Measurements from ENCODE around the gene PRKG1. TPM values are rescaled to one million over a fixed set of nuclear protein-coding genes. Genes with fewer than 3 reads are reported as not detected.

The PRKG1 gene
- total RNA-seq, 4 donors from 2014 or later: 24.5 to 46.1 (median 37.1) TPM

- Histone ChIP-seq H3K9me3 (no peaks in the 10 kb centered on the region), H3K27ac (replicated peaks in 1 of 4) (no peak overlapping the region), H3K4me1 (peaks cover 0 to 24% (median 15%) of the 10 kb centered on the region in 4 donors), H3K4me3 (no peak overlapping the region), H3K27me3 (no peaks in the 10 kb centered on the region), H3K36me3 (no peaks in the 10 kb centered on the region)
- no peak for TF ChIP-seq EP300 (IDR thresholded peaks at IDR 0.05)
- TF ChIP-seq, protein P1, sequence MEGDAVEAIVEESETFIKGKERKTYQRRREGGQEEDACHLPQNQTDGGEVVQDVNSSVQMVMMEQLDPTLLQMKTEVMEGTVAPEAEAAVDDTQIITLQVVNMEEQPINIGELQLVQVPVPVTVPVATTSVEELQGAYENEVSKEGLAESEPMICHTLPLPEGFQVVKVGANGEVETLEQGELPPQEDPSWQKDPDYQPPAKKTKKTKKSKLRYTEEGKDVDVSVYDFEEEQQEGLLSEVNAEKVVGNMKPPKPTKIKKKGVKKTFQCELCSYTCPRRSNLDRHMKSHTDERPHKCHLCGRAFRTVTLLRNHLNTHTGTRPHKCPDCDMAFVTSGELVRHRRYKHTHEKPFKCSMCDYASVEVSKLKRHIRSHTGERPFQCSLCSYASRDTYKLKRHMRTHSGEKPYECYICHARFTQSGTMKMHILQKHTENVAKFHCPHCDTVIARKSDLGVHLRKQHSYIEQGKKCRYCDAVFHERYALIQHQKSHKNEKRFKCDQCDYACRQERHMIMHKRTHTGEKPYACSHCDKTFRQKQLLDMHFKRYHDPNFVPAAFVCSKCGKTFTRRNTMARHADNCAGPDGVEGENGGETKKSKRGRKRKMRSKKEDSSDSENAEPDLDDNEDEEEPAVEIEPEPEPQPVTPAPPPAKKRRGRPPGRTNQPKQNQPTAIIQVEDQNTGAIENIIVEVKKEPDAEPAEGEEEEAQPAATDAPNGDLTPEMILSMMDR (IDR thresholded peaks at IDR 0.05): no peak
- TF ChIP-seq POLR2A (IDR thresholded peaks at IDR 0.05; ENCODE audit: low read depth): no peak
- TF ChIP-seq POLR2AphosphoS5 (IDR thresholded peaks at IDR 0.05): no peak
- intact Hi-C loops (cut with DNase I): no loop called here
- DNase-seq (ENCODE audit: extremely low spot score): no peak
- whole genome bisulfite sequencing: 86% methylated on average over 1 of the region's 1 CpG
These were observed 38.7 kb downstream of the PRKG1 start for GRCh38 chr10:51113007-51113406.

GRCh38 chr10:51117053-51117660, 42.9 kb downstream of the PRKG1 start:
- TF ChIP-seq POLR2AphosphoS5 (IDR thresholded peaks at IDR 0.05): no peak
- TF ChIP-seq EP300 (IDR thresholded peaks at IDR 0.05): no peak
- TF ChIP-seq, protein P1 (IDR thresholded peaks at IDR 0.05): no peak
- no peak for TF ChIP-seq POLR2A (IDR thresholded peaks at IDR 0.05; ENCODE audit: low read depth)
- Histone ChIP-seq H3K4me1 (peaks cover 0 to 22% (median 11%) of the 10 kb centered on the region in 4 donors), H3K27ac (replicated peaks in 1 of 4) (no peak overlapping the region), H3K27me3 (no peaks in the 10 kb centered on the region), H3K9me3 (no peaks in the 10 kb centered on the region), H3K4me3 (no peak overlapping the region), H3K36me3 (no peaks in the 10 kb centered on the region)
- WGBS: 84% methylated on average over 3 of the region's 3 CpGs
- DNase-seq (ENCODE audit: extremely low spot score): no peak
- intact Hi-C loops (cut with DNase I): no loop called here

DNA sequence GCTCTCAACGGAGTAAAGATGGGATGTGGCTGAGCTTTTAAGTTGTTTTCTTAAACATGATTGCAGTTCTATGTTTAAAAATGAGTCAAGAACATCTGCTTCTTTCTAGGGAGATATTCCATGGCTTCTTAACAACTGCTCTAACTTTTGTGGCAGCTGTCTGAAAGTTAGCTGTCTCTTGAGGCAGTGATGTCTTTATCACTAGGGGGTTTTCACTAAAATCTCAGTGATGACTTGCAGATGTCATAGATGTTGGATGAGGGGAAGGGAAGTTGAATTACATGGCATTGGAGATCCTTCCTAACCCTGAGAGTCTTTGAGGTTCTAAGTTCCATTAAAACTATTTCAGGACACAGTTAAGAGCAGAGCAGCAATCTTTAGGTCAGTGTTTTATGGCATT, 43.5 kb downstream of the PRKG1 start:
- DNase-seq (ENCODE audit: extremely low spot score): no peak
- Histone ChIP-seq H3K4me1 (peaks cover 0 to 21% (median 11%) of the 10 kb centered on the region in 4 donors), H3K4me3 (no peak overlapping the region), H3K36me3 (no peaks in the 10 kb centered on the region), H3K9me3 (no peaks in the 10 kb centered on the region), H3K27me3 (no peaks in the 10 kb centered on the region), H3K27ac (replicated peaks in 1 of 4) (no peak overlapping the region)
- intact Hi-C loops (cut with DNase I): no loop called here
- TF ChIP-seq POLR2AphosphoS5 (IDR thresholded peaks at IDR 0.05) (no peak), POLR2A (IDR thresholded peaks at IDR 0.05; ENCODE audit: low read depth) (no peak), EP300 (IDR thresholded peaks at IDR 0.05) (no peak)
- TF ChIP-seq, protein P1 (IDR thresholded peaks at IDR 0.05): no peak
- WGBS: 60% methylated on average over 1 of the region's 1 CpG

- H3K27ac ChIP-seq (replicated peaks in 1 of 4): no peak overlapping the region
- peaks cover 0 to 21% (median 11%) of the 10 kb centered on the region in 4 donors for H3K4me1 ChIP-seq
- TF ChIP-seq EP300 (IDR thresholded peaks at IDR 0.05) (no peak), POLR2A (IDR thresholded peaks at IDR 0.05; ENCODE audit: low read depth) (no peak), POLR2AphosphoS5 (IDR thresholded peaks at IDR 0.05) (no peak)
- TF ChIP-seq, protein P1 (IDR thresholded peaks at IDR 0.05): no peak
These were observed 45.2 kb downstream of the PRKG1 start for GRCh38 chr10:51119441-51119840.

GRCh38 chr10:51121861-51122260, 47.6 kb downstream of the PRKG1 start:
- no peak for DNase-seq (ENCODE audit: extremely low spot score)
- intact Hi-C loops (cut with DNase I): no loop called here
- 96% methylated on average over 4 of the region's 4 CpGs for WGBS
- H3K27me3 ChIP-seq: no peaks in the 10 kb centered on the region
- H3K9me3 ChIP-seq: no peaks in the 10 kb centered on the region
- TF ChIP-seq, protein P1 (IDR thresholded peaks at IDR 0.05): no peak
- no peak for TF ChIP-seq POLR2A (IDR thresholded peaks at IDR 0.05; ENCODE audit: low read depth)
- peaks cover 0 to 21% (median 10%) of the 10 kb centered on the region in 4 donors for H3K4me1 ChIP-seq
- no peaks in the 10 kb centered on the region for H3K36me3 ChIP-seq
- H3K4me3 ChIP-seq: no peak overlapping the region
- no peak overlapping the region for H3K27ac ChIP-seq (replicated peaks in 1 of 4)

More at GRCh38 chr10:51119441-51119840, 45.2 kb downstream of the PRKG1 start:
- intact Hi-C loops (cut with DNase I): no loop called here
- no peak overlapping the region for H3K4me3 ChIP-seq
- DNase-seq (ENCODE audit: extremely low spot score): no peak
- no peaks in the 10 kb centered on the region for H3K36me3 ChIP-seq
- WGBS: 70% methylated on average over 1 of the region's 1 CpG
- no peaks in the 10 kb centered on the region for H3K27me3 ChIP-seq
- no peaks in the 10 kb centered on the region for H3K9me3 ChIP-seq

Measured in esophagus muscularis mucosa (tissue), 4 donors.